HG03565 (cell line): Measurements from ENCODE around the gene AKR1D1.
"Not testable (repeated sequence)": the region's sequence is repeated elsewhere in the genome, so short reads cannot be mapped to it uniquely, and the experiment has no call there.

Source experiments
- ATAC-seq: cut with Tn5 transposase; IDR thresholded peaks from one replicate; pipeline ENCODE4 v1.9.1; 2021; ENCODE audit warnings: mild to moderate bottlenecking, moderate library complexity; ENCODE audit not compliant: unreplicated experiment

The AKR1D1 gene

GRCh38 chr7:138072726-138073125 lies 3.5 kb upstream of the AKR1D1 start:
- no peak for ATAC-seq

GRCh38 chr7:138074121-138074520 lies 2.1 kb upstream of the AKR1D1 start:
- no peak for ATAC-seq

- no peak for ATAC-seq
Observed at GRCh38 chr7:138074540-138074939, 1.7 kb upstream of the AKR1D1 start.

GRCh38 chr7:138075350-138075749 lies 909 bp upstream of the AKR1D1 start:
- ATAC-seq: no peak

GRCh38 chr7:138075786-138076185 lies 473 bp upstream of the AKR1D1 start:
- ATAC-seq: not testable (repeated sequence)

- ATAC-seq: no peak
Observed at GRCh38 chr7:138077809-138078208, 1.6 kb downstream of the AKR1D1 start.

GRCh38 chr7:138079137-138079536 lies 2.9 kb downstream of the AKR1D1 start:
- no peak for ATAC-seq

GRCh38 chr7:138081868-138082267 lies 5.6 kb downstream of the AKR1D1 start:
- no peak for ATAC-seq

- no peak for ATAC-seq
Observed at GRCh38 chr7:138083859-138084258, 7.6 kb downstream of the AKR1D1 start.

- no peak for ATAC-seq
Observed at GRCh38 chr7:138086563-138087270, 10.5 kb downstream of the AKR1D1 start.

GRCh38 chr7:138089080-138089901 lies 13.0 kb downstream of the AKR1D1 start:
- ATAC-seq: no peak

GRCh38 chr7:138091032-138091431 lies 14.8 kb downstream of the AKR1D1 start:
- no peak for ATAC-seq

- not testable (repeated sequence) for ATAC-seq
Observed at GRCh38 chr7:138091840-138092239, 15.6 kb downstream of the AKR1D1 start.

GRCh38 chr7:138092486-138093028 lies 16.3 kb downstream of the AKR1D1 start:
- ATAC-seq: no peak

- ATAC-seq: no peak
Observed at GRCh38 chr7:138095972-138096935, 20.0 kb downstream of the AKR1D1 start.

- ATAC-seq: no peak
Observed at GRCh38 chr7:138097064-138097741, 20.9 kb downstream of the AKR1D1 start.

- no peak for ATAC-seq
Observed at GRCh38 chr7:138099813-138100212, 23.6 kb downstream of the AKR1D1 start.

- no peak for ATAC-seq
Observed at GRCh38 chr7:138105221-138105620, 29.0 kb downstream of the AKR1D1 start.

- no peak for ATAC-seq
Observed at GRCh38 chr7:138115047-138115446, 38.8 kb downstream of the AKR1D1 start.

- no peak for ATAC-seq
Observed at GRCh38 chr7:138116141-138116540, 39.9 kb downstream of the AKR1D1 start.
